ENCODE measurements around the gene MED8.

Gene MED8

GRCh38 chr1:43334453-43335205, 55.0 kb downstream of the MED8 start:
- no peak for DNase-seq (ENCODE audit: low read depth in 2 of 2)

Data from stimulated activated CD4-positive, alpha-beta T cell treated with anti-CD3 and anti-CD28 coated beads, Interleukin-15, amount 100 ng/mL, for 48 hours (primary cell).